ENCODE measurements around the gene CCR9. TPM values are rescaled to one million over a fixed set of nuclear protein-coding genes. Genes with fewer than 3 reads are reported as not detected.

The CCR9 gene
- polyA plus RNA-seq, 1 donor from 2014 or later, result not detected

GRCh38 chr3:45890405-45890804 lies 4.1 kb downstream of the CCR9 start:
- H4K20me1 ChIP-seq (ENCODE audit: insufficient read depth), result no peaks in the 10 kb centered on the region
- H3K27ac ChIP-seq (ENCODE audit: low read length), result no peak overlapping the region
- H3K79me2 ChIP-seq (replicated peaks; ENCODE audit: insufficient read depth, low read length), result no peaks in the 10 kb centered on the region
- no peaks in the 10 kb centered on the region for H3K9me3 ChIP-seq (ENCODE audit: low read length)
- H2AFZ ChIP-seq (ENCODE audit: low read depth, low read length), result no peak overlapping the region
- no peak for TF ChIP-seq TAF1 (IDR thresholded peaks at IDR 0.05; ENCODE audit: low read depth)
- no peak for TF ChIP-seq MXI1 (conservative IDR thresholded peaks at IDR 0.05; ENCODE audit: poor library complexity, severe bottlenecking)
- TF ChIP-seq CTCF (IDR thresholded peaks at IDR 0.05; ENCODE audit: poor library complexity, severe bottlenecking), result no peak
- no peak for TF ChIP-seq EZH2 (IDR thresholded peaks at IDR 0.05; ENCODE audit: borderline replicate concordance, insufficient read depth, low read length, poor library complexity, severe bottlenecking)
- TF ChIP-seq SMC3 (conservative IDR thresholded peaks at IDR 0.05; ENCODE audit: poor library complexity), result no peak
- no peak for TF ChIP-seq REST (IDR thresholded peaks at IDR 0.05; ENCODE audit: borderline replicate concordance)
- no peak for TF ChIP-seq EP300 (conservative IDR thresholded peaks at IDR 0.05; ENCODE audit: poor library complexity, severe bottlenecking)
- no peak for TF ChIP-seq RAD21 (conservative IDR thresholded peaks at IDR 0.05)
- TF ChIP-seq POLR2AphosphoS5 (IDR thresholded peaks at IDR 0.05), result no peak
- no peaks in the 10 kb centered on the region for H3K27me3 ChIP-seq (ENCODE audit: insufficient read depth, low read depth, low read length)
- no peaks in the 10 kb centered on the region for H3K9me2 ChIP-seq (ENCODE audit: insufficient read depth, low read length)
- no peaks in the 10 kb centered on the region for H3F3A ChIP-seq (ENCODE audit: insufficient read depth, low read length, poor library complexity, severe bottlenecking)
- no peaks in the 10 kb centered on the region for H3K36me3 ChIP-seq (ENCODE audit: insufficient read depth, low read length)
- no peak overlapping the region for H3K4me2 ChIP-seq (ENCODE audit: low read length)
- no peak overlapping the region for H3K9ac ChIP-seq (ENCODE audit: low read length)
- no peak overlapping the region for H3K4me3 ChIP-seq (ENCODE audit: low read length)

- no peak overlapping the region for H3K9ac ChIP-seq (ENCODE audit: low read length)
- H3K27ac ChIP-seq (ENCODE audit: low read length), result no peak overlapping the region
- H3K4me2 ChIP-seq (ENCODE audit: low read length), result no peak overlapping the region
- no peaks in the 10 kb centered on the region for H3K79me2 ChIP-seq (replicated peaks; ENCODE audit: insufficient read depth, low read length)
- H3K36me3 ChIP-seq (ENCODE audit: insufficient read depth, low read length), result no peaks in the 10 kb centered on the region
- H3K9me2 ChIP-seq (ENCODE audit: insufficient read depth, low read length), result no peaks in the 10 kb centered on the region
- H3K4me3 ChIP-seq (ENCODE audit: low read length), result no peak overlapping the region
- TF ChIP-seq CTCF (IDR thresholded peaks at IDR 0.05; ENCODE audit: poor library complexity, severe bottlenecking) (no peak), POLR2AphosphoS5 (IDR thresholded peaks at IDR 0.05) (no peak), REST (IDR thresholded peaks at IDR 0.05; ENCODE audit: borderline replicate concordance) (no peak), TAF1 (IDR thresholded peaks at IDR 0.05; ENCODE audit: low read depth) (no peak), EP300 (conservative IDR thresholded peaks at IDR 0.05; ENCODE audit: poor library complexity, severe bottlenecking) (no peak), MXI1 (conservative IDR thresholded peaks at IDR 0.05; ENCODE audit: poor library complexity, severe bottlenecking) (no peak), SMC3 (conservative IDR thresholded peaks at IDR 0.05; ENCODE audit: poor library complexity) (no peak), RAD21 (conservative IDR thresholded peaks at IDR 0.05) (no peak), EZH2 (IDR thresholded peaks at IDR 0.05; ENCODE audit: borderline replicate concordance, insufficient read depth, low read length, poor library complexity, severe bottlenecking) (no peak)
- no peaks in the 10 kb centered on the region for H4K20me1 ChIP-seq (ENCODE audit: insufficient read depth)
- H3F3A ChIP-seq (ENCODE audit: insufficient read depth, low read length, poor library complexity, severe bottlenecking), result no peaks in the 10 kb centered on the region
- H2AFZ ChIP-seq (ENCODE audit: low read depth, low read length), result no peak overlapping the region
- no peaks in the 10 kb centered on the region for H3K27me3 ChIP-seq (ENCODE audit: insufficient read depth, low read depth, low read length)
- H3K9me3 ChIP-seq (ENCODE audit: low read length), result no peaks in the 10 kb centered on the region
Measured at GRCh38 chr3:45892161-45892560, 5.8 kb downstream of the CCR9 start.
